T-helper 17 cell (primary cell): ENCODE results near the gene TTI1. TPM values are rescaled to one million over a fixed set of nuclear protein-coding genes. Genes with fewer than 3 reads are reported as not detected.

Experiments used
- ATAC-seq: fragments of 150-1000 bp; cut with Tn5 transposase; 2 replicates; pipeline ENCODE4 v1.10.0; 2021; ENCODE audit warnings: mild to moderate bottlenecking, moderate library complexity
- DNase-seq, 3 donors: peaks; one replicate each; pipeline versions ENCODE4 v3.0.0 to v3.0.0-alpha.2; 2020 to 2021
- H3K9me3 ChIP-seq: one replicate; pipeline ENCODE4 v1.7.0; 2013; ENCODE audit warnings: low read length, mild to moderate bottlenecking; ENCODE audit not compliant: control insufficient read depth, poor library complexity, severe bottlenecking
- H3K27ac Mint-ChIP-seq: one replicate; pipeline ENCODE4 v1.8.0; 2022; ENCODE audit warnings: mild to moderate bottlenecking, moderate library complexity, mixed read lengths
- H3K27me3 Mint-ChIP-seq: one replicate; pipeline ENCODE4 v1.8.0; 2022; ENCODE audit warnings: mixed read lengths
- H3K36me3 Mint-ChIP-seq: one replicate; pipeline ENCODE4 v1.8.0; 2022; ENCODE audit warnings: low read depth, mixed read lengths
- H3K4me1 Mint-ChIP-seq: one replicate; pipeline ENCODE4 v1.8.0; 2022; ENCODE audit warnings: mild to moderate bottlenecking, mixed read lengths
- H3K4me3 Mint-ChIP-seq: one replicate; pipeline ENCODE4 v1.8.0; 2022; ENCODE audit warnings: mild to moderate bottlenecking, moderate library complexity, mixed read lengths
- total RNA-seq, 4 donors: library from RNA in 2 of 4; stranded (reverse) in 2 of 4; gene quantifications; one replicate each; pipeline ENCODE4 v1.2.3 and lab custom pipeline; 2022 to 2026

TTI1 gene
- total RNA-seq, 2 donors from 2014 or later = 15.5 to 16.0 TPM

DNA sequence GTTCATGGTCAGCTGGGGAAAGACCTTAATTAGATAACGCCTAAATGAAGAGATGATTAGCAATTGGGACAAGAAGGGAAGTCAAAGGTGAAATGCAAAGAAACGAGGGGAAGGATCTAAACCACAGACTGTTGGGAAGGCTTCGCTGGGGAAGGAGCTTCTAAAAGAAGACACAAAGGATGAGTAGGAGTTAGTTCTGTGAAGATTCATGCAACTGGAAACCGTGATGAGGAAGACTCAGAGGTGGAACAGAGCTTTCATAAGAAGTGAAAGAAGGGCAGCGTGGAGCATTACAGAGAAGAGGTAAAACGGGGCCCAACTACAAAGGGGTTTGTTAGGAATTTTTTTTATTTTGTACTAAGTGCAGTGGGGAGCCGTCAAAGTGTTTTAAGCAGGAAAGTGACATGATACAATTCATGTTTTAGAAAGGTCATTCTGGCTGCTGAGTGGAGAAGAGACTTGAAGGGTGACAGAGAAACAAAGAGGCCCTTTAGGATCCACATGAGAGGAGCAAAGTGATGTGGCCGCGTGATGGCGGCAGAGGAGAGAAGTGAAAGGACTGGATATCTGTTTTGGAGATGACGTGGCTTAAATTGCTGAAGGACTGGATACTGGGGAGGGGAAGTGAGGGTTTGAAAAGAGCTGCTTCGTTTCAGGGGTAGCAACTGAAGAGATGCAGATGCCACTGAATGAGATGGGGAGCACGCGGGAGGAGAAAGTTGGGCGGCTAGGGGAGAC is 33.6 kb downstream of the TTI1 start:
- ATAC-seq = no peak
- peaks cover 24% of the 10 kb centered on the region for H3K36me3 Mint-ChIP-seq
- peaks cover 8% of the 10 kb centered on the region for H3K4me1 Mint-ChIP-seq
- no peaks in the 10 kb centered on the region for H3K27me3 Mint-ChIP-seq
- H3K4me3 Mint-ChIP-seq = no peak overlapping the region
- no peaks in the 10 kb centered on the region for H3K9me3 ChIP-seq
- DNase-seq = no peak
- H3K27ac Mint-ChIP-seq = no peak overlapping the region

DNA sequence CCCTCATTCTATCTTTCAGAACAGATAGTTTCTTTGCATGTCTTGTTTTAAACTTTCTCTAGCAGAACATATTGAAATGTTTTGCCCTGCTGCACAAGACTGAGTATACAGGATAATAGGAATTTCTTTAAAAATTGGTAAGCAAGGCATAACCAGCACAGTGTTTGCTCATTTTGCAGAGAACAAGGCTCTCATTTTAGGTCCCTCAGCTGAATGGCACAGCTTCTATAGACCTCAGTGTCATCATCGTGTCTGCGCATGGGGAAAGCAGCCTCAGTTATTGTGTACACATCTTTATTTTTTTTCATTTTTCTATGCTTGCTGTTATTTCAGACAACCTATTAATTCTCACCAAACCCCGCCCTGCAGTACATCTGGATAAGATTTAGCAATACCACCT is 35.7 kb downstream of the TTI1 start:
- no peak for DNase-seq
- H3K4me1 Mint-ChIP-seq = peaks cover 8% of the 10 kb centered on the region
- ATAC-seq = no peak
- H3K27ac Mint-ChIP-seq = no peak overlapping the region
- peaks cover 31% of the 10 kb centered on the region for H3K36me3 Mint-ChIP-seq
- H3K4me3 Mint-ChIP-seq = no peak overlapping the region
- H3K27me3 Mint-ChIP-seq = no peaks in the 10 kb centered on the region
- no peaks in the 10 kb centered on the region for H3K9me3 ChIP-seq

DNA sequence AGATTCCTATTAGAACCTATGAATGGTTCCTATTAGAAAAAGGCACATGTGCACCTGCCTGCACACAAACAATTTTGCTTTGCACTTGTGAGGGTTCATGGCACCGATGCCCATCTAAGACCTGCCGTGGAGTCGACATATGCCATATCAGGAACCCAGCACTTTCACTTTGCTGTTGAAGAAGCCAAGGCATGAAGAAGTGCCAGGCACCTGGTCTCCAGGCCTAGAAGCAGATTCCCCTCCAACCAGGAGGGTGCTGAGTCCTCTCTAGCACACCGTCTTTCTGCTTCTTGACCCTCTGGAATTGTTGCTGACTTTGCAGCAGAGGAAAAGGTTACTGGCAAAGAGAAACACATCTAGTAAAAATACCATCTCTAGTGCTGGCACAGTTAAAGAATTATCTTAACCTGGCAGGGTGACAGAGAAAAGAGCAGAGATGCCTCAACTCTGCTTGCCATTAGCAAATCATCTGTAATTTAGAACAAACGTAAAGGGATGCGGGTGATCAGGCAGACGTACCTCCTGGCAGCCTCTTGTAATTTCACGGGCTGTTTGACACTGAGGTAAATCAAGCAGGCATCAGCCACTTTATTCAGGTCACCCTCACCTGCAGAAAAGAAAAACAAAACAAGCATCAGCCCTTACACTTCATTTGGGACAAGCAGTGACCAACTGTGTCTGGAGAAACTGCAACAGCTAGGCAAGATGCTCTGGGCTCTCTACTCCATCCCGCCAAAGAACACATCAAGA is 37.2 kb downstream of the TTI1 start:
- H3K36me3 Mint-ChIP-seq = peaks cover 27% of the 10 kb centered on the region
- no peaks in the 10 kb centered on the region for H3K9me3 ChIP-seq
- no peak for ATAC-seq
- no peaks in the 10 kb centered on the region for H3K27me3 Mint-ChIP-seq
- H3K4me3 Mint-ChIP-seq = no peak overlapping the region
- peaks cover 6% of the 10 kb centered on the region for H3K4me1 Mint-ChIP-seq
- no peak overlapping the region for H3K27ac Mint-ChIP-seq
- DNase-seq = no peak

DNA sequence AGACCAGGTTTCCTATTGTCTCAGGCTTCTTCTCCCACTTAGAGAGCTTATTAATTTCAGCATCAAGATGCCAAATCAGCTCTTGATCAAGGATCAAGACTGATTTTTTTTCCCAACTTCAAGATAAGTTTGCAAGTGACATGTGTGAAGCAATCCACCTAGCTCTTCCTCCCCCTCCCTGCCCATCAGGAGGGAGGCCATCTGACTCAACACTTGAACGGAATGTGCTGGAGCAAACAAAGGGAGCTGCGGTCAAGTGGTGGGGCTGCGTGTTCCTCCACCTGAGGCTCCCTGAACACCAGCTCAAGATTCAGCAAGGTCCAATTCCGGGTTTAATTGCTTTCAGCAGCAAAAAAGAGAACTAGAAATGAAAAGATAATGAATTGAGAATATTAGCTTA is 38.7 kb downstream of the TTI1 start:
- peaks cover 20% of the 10 kb centered on the region for H3K36me3 Mint-ChIP-seq
- no peak overlapping the region for H3K4me3 Mint-ChIP-seq
- H3K27ac Mint-ChIP-seq = no peak overlapping the region
- no peaks in the 10 kb centered on the region for H3K9me3 ChIP-seq
- ATAC-seq = no peak
- H3K4me1 Mint-ChIP-seq = peaks cover 6% of the 10 kb centered on the region
- no peaks in the 10 kb centered on the region for H3K27me3 Mint-ChIP-seq
- DNase-seq = no peak

DNA sequence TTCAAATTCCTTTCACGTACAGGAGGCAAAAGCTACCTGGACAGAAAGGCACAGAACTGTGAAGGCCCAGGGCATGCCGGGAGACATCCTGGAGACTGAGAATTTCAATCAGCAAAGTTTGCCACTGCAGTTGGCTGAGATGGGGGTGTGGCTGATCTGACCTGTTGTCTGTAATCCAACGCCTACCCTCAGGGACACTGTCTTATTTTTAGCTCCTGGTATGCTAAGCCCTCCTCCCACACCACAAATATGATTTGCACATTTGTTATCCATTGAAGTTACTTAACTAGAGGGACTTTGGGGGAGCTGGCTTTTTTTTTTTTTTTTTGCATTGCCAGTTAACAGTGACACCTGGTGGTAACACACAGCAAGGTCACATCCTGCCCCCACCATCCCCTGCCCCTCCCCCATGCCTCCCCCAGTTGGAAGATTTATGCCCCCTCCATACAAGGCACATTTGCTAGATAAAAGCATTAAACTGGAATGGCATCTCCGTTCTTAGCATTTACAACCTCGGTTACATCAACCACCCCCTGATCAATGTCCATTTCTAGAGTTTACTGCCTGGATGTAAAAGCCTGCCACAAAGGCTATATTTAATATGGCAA is 40.4 kb downstream of the TTI1 start:
- Mint-ChIP-seq H3K4me1 (peaks cover 5% of the 10 kb centered on the region), H3K4me3 (no peak overlapping the region), H3K36me3 (peaks cover 25% of the 10 kb centered on the region), H3K27ac (no peak overlapping the region), H3K27me3 (no peaks in the 10 kb centered on the region)
- H3K9me3 ChIP-seq = no peaks in the 10 kb centered on the region
- ATAC-seq (no peak), DNase-seq (no peak)

DNA sequence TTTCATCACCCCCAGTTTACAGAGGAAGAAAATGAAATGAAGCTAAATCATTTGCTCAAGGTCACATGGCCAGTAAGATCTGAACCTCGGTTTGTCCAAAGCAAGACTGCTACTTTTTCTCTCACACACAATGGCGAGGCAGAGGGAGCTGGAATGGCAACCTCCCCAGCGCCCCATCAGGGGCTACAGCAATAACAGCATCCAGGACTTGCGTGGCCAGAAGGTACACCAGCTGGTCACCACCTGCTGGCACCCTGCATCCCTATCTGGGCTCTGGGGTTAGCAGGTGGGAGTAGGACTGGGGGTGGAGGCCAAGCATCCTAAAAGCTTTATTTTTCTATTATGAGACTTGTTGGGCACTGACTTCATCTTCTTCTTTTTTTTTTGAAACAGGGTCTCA is 41.3 kb downstream of the TTI1 start:
- Mint-ChIP-seq H3K27me3 (no peaks in the 10 kb centered on the region), H3K27ac (no peak overlapping the region), H3K36me3 (peaks cover 25% of the 10 kb centered on the region), H3K4me1 (peaks cover 5% of the 10 kb centered on the region), H3K4me3 (no peak overlapping the region)
- ATAC-seq (no peak), DNase-seq (no peak)
- H3K9me3 ChIP-seq = no peaks in the 10 kb centered on the region

DNA sequence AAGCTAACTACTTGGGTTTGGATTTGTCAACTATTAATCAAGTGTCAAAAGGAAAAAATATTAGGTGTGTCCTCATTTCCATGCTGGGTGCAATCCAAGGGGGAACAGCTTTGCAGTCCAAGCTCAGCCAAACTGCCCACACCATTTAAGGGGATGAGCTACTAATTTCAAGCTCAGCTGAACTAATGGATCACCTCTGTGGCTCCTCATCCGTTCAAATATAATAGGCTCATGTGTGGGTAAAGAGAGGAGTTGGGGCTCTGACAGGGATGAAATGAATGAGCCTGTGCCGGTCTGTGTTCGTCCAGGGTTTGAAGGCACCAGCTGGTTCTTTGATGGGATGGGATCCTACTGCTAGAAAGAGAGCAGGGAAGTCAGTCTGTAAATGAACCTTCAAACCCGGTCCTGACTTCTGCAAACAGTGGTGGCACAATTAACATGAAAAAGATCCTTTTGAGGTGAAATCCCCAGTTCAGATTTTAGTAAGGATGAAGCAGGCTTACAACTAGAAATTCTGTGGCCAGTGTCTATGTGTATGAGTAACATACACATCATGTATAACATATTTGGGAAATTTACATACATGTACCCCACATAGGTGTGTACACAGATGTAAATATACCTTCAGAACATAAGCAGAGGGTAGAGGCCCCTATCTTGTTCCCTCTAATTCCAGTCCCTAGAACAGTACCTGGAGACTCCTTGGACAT is 41.9 kb downstream of the TTI1 start:
- no peak for ATAC-seq
- H3K9me3 ChIP-seq = no peaks in the 10 kb centered on the region
- DNase-seq = no peak
- Mint-ChIP-seq H3K27me3 (no peaks in the 10 kb centered on the region), H3K36me3 (peaks cover 23% of the 10 kb centered on the region), H3K4me1 (peaks cover 5% of the 10 kb centered on the region), H3K27ac (peak overlapping the region; percentile 84), H3K4me3 (no peak overlapping the region)

DNA sequence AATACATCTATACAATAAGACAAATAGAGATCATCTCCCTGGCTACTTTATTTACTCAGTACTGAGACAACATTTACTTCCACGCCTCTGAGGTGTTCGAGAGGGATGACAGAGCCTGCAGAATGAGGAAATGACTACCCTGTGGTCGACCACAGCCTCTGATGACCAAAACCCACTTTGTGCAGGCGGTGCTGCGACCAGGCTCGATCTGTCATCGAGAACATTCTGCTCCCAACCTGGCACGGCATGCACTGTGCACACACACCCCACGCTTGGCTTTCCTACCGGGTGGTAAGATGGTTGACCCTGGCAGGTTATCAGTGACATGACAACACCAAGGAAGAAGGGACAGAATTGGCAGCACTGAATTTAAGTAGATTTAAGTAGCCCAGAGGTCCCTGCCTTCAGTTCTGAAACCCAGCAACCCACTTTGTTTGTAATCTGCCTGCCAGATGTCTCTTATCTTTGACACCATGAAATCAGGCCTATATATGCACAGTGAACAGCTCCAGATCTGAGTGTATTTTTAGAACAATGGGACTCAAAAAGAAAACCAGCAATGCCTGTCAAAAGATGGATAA is 42.6 kb downstream of the TTI1 start:
- H3K36me3 Mint-ChIP-seq = peaks cover 21% of the 10 kb centered on the region
- no peaks in the 10 kb centered on the region for H3K9me3 ChIP-seq
- H3K27ac Mint-ChIP-seq = peak overlapping the region; percentile 84
- DNase-seq (no peak), ATAC-seq (peak; percentile 86)
- no peak overlapping the region for H3K4me3 Mint-ChIP-seq
- H3K27me3 Mint-ChIP-seq = no peaks in the 10 kb centered on the region
- peaks cover 5% of the 10 kb centered on the region for H3K4me1 Mint-ChIP-seq

DNA sequence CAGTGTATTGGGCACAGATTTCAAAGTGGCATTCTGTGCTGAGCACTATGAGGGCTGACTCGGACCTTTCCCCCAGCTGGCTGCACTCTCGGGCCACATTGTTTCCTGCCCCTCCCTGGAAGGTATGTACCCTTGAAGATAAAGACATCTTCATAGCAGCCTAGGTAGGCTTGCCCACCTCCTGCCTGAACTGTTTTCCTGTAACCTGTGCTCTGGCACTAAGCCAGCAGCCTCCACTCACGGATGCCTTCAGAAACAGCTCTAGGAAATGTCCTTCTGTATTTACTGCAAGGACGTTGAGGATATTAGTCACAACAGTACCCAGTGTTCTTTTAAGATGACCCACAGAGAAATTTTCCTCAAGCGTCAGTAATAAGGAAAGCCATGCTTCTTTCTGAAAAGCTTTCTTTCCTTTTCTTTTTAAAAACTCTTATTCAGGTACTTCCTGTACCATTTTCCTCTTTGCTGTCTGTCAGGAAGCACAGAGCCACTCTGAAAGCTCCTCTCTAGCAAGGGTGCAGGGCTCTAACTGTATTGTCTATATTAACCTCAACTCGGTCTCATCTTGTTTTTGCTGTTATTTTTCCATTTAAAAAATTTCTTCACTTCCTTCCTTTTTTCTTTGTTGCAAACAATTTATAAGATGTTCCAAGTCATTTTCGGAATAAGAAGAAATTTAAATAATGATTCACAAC is 43.5 kb downstream of the TTI1 start:
- Mint-ChIP-seq H3K4me1 (peaks cover 5% of the 10 kb centered on the region), H3K27me3 (no peaks in the 10 kb centered on the region), H3K4me3 (no peak overlapping the region), H3K36me3 (peaks cover 15% of the 10 kb centered on the region), H3K27ac (no peak overlapping the region)
- DNase-seq (no peak), ATAC-seq (no peak)
- no peaks in the 10 kb centered on the region for H3K9me3 ChIP-seq

DNA sequence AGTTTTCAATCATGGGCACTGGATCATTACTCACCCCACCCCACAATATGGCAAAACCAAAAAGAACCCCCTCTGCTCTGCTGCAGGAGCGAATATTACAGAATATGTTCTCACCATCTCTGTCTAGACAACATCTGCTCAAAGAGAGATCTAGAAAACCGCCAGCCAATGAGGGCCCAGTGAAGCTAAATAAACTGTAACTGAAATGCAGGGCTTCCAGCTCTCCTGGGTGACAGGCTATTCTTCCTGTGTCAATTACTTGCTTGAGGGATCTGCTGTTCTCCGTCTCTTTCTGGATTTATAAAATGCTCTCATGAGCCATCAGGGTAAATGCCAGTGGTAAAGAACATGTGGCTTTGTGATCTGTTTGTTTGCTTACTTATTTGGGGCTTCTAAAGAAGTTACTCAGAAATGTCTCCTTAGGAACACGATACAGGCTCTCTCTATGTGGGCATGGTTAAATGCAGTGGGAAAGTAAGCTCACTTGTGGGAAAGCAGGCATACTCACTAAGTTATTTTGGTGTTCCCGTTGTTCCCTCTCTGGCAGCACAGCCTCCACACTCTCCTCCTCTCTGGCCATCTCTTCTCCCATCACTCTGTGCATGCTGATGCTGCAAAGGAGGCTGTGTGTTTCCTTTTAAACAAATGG is 44.8 kb downstream of the TTI1 start:
- no peaks in the 10 kb centered on the region for H3K27me3 Mint-ChIP-seq
- DNase-seq = no peak
- no peaks in the 10 kb centered on the region for H3K9me3 ChIP-seq
- no peak overlapping the region for H3K4me3 Mint-ChIP-seq
- ATAC-seq = no peak
- H3K36me3 Mint-ChIP-seq = peaks cover 8% of the 10 kb centered on the region
- peaks cover 5% of the 10 kb centered on the region for H3K4me1 Mint-ChIP-seq
- peak overlapping the region; percentile 66 for H3K27ac Mint-ChIP-seq

DNA sequence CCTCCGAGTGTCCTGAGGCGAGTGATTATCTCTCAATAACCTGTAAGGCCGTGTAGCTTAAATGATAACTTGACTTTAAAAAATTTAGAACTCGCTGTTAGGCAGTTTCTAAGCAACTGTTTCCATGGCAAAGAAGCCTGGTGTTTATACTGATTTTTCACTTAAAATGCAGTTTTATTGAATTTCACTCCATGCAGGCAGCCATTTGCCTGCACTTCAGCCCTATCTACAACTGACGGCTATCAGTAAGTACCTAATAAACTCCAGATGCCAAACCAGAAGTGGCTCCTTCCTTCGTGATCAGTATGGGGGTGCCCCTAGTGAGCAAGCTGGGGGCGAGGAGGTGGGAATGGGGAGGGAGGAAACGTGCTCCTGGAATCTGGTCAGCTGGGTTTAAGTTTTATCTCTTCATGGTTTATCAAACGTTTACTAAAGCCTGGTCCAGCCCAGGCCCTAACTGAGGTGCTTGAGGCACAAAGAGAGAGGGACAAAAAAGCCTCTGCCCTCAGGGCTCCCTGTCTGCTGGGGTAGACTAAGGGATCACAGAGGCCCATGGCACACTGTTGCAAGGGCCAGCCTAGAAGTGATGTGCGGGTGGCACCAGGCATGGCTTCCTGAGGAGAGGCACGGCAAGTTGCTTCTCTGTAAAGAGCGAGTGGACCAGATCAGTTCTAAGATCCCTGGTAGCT is 45.5 kb downstream of the TTI1 start:
- Mint-ChIP-seq H3K4me1 (peaks cover 5% of the 10 kb centered on the region), H3K36me3 (peaks cover 8% of the 10 kb centered on the region), H3K27me3 (no peaks in the 10 kb centered on the region), H3K27ac (no peak overlapping the region), H3K4me3 (no peak overlapping the region)
- DNase-seq (no peak), ATAC-seq (no peak)
- no peaks in the 10 kb centered on the region for H3K9me3 ChIP-seq
